NCI-H1092 (cell line): Measurements from ENCODE around the gene PDIA4.
"Not testable (repeated sequence)": the region's sequence is repeated elsewhere in the genome, so short reads cannot be mapped to it uniquely, and the experiment has no call there.

Experiments used
- DNase-seq: peaks from one replicate; lab custom pipeline; 2025; lab: John Stamatoyannopoulos, UW

PDIA4 gene

DNA sequence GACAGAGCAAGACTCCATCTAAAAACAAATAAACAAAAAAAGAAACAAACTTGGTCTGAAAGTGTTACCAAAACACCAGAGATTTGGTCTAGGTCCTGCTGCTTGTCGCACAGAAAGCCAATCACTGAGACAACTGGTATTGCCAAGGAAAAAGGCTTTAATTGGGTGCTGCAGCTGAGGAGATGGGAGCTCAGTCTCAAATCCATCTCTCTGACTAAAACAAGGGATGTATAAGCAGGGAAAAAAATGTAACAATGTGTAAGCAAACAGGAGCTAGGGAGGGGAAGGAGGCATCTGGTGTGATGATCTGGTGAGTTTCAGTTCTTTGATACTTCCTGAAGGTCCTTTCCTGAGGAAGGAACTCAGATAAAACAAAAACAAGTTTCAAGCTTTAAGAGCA, 8.4 kb upstream of the PDIA4 start:
- no peak for DNase-seq

DNA sequence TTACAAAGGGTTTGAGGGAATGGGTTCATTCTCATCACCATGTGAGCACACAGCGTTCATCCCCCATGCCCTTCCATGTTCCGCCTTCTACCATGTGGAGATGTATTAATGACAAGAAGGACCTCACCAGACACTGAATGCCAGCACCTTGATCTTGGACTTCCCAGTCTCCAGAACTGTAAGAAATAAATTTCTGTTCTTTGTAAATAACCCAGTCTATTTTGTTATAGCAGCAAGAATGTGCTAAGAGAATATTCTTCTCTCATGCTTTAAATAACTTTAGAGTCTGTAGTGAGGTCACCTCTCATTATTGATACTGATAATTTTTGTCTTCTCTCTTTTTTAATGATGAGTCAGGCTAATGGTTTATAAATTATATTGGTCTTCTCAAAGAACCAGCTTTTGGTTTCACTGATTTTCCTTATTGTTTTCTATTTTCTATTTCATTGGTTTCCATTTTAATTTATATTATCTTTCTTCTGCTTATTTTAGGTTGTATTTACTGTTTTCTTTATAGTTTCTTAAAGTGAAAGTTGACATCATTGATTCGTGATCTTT, 3.1 kb upstream of the PDIA4 start:
- DNase-seq, result no peak

DNA sequence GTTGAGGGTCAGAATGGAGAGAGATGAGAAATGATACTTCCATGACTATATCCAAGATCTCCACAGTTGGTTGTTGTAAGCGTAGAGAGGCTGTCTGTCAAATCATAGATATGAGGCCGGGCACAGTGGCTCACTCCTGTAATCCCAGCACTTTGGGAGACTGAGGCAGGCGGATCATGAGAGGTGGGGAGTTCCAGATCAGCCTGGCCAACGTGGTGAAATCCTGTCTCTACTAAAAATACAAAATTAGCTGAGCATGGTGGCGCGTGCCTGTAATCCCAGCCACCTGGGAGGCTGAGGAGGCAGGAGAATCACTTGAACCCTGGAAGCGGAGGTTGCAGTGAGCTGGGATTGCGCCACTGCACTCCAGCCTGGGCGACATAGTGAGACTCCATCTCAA, 2.1 kb upstream of the PDIA4 start:
- DNase-seq, result not testable (repeated sequence)

DNA sequence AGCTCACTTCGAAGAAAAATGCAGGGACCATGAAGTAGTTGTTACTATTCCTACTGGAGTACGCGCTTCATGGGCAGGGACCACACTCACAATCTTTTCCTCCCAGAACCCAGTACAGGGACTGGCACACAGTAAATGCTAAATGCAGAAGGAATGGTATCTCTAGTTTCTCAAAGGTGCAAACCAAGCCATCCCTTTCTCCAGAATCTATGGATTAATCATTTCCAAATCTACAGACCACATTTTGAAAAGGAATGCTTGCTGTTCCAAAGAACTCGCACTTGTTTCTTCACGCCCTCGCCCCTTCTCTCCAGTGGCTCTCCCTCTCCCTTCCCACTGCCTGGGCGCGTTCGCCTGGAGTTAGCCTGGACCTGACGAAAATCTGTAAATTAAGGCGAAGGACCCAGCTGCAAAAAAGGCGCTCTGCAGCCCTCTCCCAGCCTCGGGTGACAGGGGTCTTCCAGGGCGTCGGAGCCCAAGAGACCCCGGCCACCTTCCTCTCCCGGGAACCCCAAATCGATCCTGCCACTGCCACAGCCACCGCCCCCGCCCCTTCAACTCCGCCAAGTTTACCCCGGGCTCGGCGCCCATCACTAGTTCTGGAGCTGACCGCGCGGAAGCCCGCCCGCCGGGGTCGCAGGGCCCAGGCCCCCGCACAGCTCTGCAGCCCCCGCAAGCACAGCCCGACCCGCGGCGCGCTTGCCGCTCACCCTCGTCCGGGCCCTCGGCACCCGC, 527 bp downstream of the PDIA4 start:
- DNase-seq, result no peak

DNA sequence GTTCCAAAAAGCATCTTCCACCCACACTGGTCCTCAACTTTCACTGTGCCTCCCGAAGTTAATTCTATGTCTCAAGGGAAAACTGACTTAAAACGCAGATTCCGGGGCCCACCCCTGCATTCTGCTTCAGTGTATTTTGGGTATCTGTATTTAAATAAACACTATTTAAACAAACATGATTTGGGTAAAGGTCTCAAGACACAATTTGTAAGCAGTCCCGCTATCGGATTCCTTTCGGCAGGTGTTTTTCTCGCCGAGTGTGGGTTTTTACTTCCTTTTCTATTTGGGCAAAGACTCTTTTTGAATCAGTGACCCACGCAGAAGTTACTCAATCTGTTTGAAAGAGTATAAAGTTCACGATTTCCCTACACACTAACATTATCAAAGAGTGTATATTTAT, 1.2 kb downstream of the PDIA4 start:
- DNase-seq, result no peak

DNA sequence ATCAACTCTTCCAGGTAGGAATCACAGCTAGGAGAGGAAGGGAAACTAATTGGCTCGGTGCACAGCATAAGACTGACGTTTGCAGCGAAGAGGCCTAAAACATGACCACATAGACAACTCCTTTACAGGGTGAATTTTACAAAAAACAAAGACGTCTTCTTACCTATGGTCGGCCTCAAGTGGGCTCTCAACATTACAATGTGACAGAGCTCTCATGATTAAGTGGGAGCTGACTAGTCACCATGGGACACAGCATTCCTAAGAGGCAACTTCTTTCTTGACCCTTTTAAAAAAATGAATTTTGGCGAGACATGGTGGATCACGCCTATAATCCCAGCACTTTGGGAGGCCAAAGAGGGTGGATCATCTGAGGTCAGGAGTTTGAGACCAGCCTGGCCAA, 4.6 kb downstream of the PDIA4 start:
- no peak for DNase-seq

DNA sequence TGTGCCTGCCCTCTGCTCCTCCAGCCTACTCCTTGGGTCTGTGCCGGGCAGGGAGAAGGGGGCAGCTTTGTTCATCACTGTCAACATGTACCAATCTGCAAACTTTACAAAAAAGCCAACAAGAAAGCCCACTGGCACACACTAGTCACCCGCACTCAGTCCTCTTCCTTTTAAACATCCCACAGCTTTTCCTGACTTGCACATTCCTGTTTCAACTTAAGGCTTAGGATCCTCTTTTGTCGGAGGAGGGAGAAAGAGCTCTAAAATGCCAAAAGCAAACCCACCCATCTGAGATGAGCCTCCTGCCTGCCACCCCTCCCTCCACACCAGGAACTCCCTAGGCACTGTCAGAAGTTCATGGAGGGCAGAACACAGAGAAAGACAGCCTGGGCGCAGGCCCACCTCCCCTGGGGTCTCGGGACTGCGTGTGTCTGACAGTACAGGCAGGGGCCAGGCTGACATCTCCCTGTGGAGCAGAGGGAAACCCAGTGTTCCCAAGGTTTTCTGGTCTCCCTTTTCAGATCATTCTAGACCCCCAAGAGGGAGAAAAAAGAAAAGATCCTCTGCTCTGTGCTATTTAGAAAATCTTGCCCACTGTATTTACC, 5.4 kb downstream of the PDIA4 start:
- no peak for DNase-seq

DNA sequence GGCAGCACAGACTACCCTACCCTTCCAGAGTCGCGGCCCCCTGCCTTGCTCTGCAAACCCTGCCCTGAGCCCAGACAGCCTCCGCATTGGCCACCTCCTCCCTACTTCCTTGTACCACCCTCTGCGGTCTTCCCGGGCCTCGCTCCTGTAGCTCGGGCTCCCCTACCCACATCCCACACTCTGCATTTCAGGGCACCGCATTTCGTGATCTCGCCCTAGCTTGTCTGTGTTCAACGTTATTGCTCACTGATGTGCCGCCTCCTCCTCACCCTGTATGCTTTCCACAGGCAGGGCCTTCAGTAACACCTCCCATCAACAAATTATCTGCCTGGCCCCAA, 6.6 kb downstream of the PDIA4 start:
- DNase-seq, result no peak

DNA sequence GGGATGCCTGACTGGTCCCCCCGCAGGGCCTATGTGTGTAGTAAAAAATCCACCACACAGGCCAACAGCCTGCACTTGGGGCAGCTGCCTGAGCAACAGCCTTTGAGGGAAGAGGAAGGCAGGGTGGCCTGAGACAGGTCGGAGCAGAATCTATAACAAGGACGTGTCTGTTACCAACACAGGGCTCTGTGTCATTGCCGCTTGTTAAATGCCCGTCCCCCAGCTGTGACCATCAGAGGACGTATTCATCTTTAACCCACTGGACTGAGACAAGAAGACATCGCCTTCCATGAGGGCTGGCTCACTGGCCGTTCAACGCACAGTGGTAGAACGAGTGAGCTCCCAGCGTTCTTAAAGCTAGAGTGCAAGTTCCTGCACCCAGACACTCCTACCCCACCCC, 7.8 kb downstream of the PDIA4 start:
- no peak for DNase-seq

DNA sequence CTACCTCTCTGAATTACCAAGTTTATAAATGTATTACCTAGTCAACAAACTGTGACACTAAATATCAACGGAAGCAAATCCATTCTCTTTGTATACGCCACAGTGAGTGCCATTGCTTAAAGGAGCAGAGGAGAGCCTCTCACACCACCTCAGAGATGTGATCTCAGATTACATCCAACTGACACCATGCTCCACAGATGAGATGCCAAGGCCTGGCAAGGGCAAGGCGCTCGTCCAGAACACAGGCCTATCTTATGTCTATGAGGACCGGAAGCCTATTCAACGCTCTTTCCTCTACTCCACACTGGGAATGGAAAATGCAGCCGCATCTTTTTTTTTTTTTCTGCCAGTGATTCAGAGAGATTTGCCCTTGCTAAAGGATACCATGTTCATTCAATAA, 11.4 kb downstream of the PDIA4 start:
- DNase-seq, result no peak

DNA sequence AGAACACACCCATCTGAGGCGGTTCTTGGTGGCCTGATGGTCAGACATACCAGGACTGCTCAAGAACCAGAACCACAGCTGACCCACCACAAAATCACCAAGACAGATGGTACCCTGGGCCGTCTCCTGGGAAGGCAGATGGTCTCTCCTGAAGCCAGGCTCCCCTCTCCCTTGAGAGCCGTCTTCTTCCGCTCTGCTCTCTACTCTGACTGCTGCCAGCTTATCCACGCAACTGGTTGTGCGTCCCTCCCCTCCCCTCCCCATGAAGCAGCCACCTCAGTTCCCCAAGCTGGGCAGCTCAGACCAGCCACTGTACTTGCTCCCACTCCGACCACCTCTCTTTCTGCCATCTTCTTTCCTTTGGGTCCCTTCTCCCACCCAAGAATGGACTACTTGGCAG, 14.0 kb downstream of the PDIA4 start:
- DNase-seq, result no peak

DNA sequence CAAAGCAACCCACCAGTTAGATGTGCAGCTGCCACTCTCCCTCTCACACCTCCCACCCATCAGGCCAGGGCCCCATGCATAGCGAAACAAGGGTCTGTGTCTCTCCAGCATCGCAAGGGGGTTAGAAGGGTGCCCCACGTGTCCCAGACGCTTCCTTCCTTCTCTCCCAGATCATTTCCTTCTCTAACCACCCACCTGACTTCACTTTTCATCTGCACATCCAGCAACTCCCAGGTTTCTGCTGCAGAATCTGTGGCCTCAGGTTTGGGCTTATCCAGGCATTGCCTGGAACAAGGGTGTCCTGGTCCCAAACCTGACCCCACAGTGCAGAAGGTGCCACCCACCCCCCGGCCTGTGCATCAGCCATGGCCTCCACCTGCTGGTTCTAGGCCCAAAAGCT, 14.4 kb downstream of the PDIA4 start:
- DNase-seq, result no peak

DNA sequence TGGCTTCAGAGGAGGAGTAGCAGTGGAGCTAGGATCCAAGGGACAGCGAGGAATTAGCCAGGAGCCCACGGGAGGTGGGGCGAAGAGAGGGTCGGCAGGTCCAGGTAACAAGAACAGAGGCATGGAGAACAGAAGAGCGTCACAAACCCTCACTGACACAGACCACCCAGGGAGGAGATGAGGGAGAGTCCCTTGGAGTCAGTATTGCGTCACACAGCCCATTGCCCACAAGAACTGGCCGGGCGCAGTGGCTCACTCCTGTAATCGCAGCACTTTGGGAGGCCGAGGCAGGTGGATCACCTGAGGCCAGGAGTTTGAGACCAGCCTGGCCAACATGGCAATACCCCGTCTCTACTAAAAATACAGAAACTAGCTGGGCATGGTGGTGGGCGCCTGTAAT, 15.6 kb downstream of the PDIA4 start:
- not testable (repeated sequence) for DNase-seq

DNA sequence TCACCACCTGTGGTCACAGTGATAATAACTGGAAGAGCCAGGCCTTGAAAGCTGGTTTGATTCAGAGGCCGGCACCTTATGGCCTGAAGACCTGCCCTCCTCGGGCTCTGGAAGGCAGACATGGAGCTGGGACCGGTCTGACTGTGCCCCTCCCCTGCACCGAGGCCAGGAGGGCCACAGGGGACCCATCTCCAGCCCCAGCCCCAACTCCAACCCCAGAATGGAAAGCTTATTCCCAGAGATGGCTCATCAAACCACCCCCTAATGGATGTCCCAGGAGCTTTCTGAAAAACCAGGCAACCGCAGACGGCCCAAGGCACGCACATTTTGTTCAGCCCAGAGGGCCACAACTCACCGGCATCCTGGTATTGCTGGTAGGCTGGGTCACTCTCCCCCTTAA, 16.8 kb downstream of the PDIA4 start:
- no peak for DNase-seq

DNA sequence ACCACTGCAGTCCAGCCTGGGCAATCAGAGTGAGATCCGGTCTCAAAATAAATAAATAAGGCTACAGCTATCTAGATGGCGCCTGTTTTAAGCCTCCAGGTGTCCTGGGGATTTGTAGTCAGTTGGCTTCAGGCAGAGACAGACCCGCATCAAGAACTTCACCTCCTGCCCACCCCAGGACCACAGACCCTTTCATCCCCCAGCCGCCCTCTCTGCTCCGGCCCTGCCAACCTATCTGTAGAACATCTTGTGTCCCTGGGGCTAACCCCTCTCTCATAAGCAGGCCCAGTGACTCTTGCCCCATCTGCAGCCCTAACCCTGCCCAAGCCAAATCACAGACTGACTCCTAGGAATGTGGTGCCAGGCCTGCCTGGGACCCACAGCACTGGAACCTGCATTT, 17.9 kb downstream of the PDIA4 start:
- no peak for DNase-seq

DNA sequence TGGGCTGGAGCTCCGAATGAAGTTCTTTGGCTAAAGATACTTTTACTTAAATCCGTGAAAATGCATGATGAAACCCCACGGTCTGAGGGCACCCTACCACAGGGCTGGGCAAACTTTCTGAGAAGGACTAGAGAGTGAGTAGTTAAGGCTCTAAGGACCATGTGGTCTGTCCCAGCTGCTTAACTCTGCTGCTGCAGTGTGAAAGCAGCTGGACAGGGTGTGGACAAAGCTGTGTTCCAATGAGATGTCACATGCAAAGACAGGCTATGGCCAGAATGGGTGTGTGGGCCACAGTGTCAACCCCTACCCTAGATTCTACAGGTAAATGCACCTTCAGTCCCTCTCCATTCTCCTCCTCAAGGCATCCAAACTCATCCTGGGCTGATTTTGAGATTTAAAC, 18.8 kb downstream of the PDIA4 start:
- no peak for DNase-seq

DNA sequence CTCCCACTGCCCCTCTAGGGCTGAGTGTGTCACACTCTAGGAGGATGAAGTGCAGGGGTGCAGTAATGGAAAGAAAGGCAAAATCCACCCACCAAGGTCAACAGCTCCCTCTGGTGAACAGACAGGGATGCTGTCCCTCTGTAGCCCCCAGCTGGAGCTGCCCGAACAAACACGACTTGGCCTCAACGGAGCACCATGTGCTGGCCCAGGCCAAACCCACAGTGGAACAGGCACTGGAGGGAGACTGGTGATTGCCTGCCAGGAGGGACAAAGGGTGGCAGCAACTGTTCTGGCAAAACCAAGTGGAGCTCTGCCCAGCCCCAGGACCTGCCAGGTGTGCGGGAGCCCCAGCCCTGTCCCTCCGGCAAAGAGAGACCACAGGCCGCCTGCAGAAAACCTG, 20.7 kb downstream of the PDIA4 start:
- DNase-seq, result no peak

DNA sequence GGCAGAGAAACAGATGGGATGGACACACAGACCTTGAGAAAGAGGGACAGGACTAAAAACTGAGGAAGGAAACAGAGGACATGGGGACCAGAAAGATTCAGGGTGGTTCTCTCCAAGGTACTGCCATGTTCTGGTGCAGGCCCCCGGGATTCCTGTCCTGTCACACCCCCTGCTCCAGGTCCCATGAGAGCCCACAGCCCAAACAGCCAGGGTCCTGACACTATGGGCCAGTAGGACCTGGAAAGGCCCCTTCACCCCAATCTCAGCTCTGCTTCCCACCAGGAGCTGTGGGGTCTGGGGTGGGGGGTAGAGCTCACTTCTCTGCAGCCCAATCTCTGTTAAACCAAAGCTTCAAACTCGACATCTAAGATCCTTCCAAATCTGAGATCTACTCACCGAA, 21.2 kb downstream of the PDIA4 start:
- no peak for DNase-seq

DNA sequence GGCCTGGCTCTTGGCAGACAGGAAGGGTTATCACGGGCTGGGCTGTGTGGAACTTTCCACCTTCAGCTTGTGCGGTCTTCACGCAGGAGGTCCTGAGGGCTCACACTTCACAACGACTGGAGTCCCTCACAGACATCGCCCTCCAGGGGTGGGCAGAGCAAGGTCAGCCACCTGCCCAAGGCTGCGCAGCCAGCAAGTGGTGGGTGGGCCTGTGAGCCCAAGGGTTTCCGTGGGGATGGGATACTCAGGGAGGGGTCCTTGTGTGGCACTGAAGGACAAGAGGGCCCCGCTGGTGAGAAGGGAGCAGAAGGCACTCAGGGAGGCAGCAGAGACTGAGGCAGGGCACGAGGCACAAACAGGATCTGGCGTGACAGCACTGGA, 22.0 kb downstream of the PDIA4 start:
- no peak for DNase-seq

DNA sequence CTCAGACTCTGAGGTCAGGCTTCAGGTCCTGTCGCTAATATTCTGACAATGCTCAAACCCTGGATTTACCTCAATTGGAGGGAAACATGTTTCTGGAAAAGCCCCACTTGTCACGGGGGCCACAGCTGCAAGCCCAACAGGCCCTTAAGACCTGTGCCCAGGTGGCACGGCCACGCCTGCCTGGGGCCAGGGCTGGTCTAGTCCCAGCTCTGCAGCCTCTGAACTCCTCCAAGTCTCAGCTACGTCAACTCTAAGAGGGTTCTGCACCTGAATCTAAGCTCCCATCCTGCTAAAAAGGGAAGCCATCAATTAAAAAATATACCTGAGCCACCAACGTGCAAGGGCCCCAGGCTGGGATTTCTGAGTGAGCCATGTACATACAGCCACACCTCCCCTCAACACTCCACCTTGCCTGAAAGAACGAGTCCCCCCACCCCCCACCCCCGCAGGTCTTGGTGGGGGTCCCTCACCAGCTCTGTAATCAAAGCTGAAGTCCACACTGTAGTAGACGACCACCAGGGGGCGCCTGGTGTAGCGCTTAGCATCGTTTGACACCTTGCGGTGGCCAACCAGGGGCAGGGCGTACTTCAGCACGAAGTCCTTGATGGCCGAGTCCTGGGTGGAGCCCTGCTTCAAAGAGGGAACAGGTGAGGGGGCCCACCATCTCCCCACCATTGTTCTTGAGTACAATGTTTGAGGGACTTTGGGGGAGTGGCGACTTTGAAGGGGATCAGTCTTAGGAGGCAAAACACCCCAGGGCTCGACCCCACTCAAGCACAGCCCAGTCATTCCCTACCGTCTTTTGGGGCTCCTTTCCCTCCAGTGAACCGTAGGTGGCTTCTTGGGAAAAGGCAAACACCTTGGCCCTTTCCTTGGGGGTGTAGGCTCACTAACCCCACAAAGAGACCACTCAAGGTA, 22.6 kb downstream of the PDIA4 start:
- peak; percentile 72 for DNase-seq

DNA sequence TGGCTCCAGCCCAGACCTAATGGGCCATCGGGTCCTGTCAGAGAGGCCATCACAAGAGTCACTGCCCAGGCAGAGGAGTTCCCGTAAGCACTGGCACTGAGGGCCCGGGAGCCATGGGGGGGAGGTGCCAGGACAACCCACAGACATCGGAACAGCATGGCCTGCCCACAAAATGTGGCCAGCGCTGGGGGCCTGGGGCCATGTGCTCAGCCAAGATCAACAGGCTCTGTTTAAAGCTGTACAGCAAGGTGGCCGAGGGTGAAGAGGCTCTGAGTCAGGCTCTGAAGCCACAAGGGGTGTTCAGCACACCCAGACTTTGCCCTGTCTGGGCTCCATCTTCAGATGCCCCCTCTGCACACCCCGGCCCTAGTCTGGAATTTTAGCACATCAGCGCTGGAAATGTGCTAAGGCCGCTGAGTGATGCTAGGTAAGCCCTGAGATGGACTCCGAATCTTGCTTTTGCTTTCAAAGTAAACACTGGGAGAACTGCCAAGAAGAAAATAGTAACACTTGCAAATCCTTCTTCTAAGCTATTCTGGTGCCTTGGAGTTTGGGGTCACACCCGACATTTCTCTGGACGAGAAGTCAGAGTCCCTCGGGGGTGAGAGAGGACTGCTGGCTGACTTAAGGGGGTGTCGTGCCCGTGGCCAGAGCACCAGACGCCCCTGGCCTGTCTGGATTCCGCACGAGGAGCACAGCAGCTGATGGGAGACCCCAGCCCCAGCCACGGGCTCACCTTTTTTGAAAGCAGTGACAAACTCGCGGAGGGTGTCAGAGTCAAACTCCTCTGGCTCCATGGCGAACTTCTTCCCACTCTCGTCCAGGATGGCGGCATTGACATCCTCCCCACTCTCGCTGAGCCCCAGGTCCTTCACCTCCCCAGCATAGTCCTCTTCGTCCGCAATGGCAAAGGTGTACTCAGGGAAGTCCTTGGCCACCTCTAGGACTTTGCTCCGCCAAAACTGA, 23.6 kb downstream of the PDIA4 start:
- no peak for DNase-seq
